DMS53 (cell line): ENCODE results near the gene TMEM114.
A peak's percentile ranks its signal among the peaks of the same experiment; 100 is the strongest.

Source experiments
- DNase-seq: peaks from one replicate; lab custom pipeline; 2025; lab: John Stamatoyannopoulos, UW

Gene TMEM114

GRCh38 chr16:8589900-8590688 lies at the start of gene TMEM114:
TSS of gene TMEM114 (minus strand) at chr16:8590511. CDS start at chr16:8589838, 673 bp downstream.
- peak; percentile 26 for DNase-seq

- DNase-seq, result no peak
Observed at GRCh38 chr16:8639694-8640093, 49.4 kb upstream of the TMEM114 start.

GRCh38 chr16:8634991-8635736 lies 44.9 kb upstream of the TMEM114 start:
- DNase-seq, result peak; percentile 62

- no peak for DNase-seq
Observed at GRCh38 chr16:8632675-8633182, 42.4 kb upstream of the TMEM114 start.

GRCh38 chr16:8631818-8632465 lies 41.6 kb upstream of the TMEM114 start:
- DNase-seq, result no peak

GRCh38 chr16:8631373-8631772 lies 41.1 kb upstream of the TMEM114 start:
- DNase-seq, result no peak

GRCh38 chr16:8630255-8630953 lies 40.1 kb upstream of the TMEM114 start:
- DNase-seq, result no peak

- DNase-seq, result no peak
Observed at GRCh38 chr16:8628981-8629725, 38.8 kb upstream of the TMEM114 start.

GRCh38 chr16:8627456-8627855 lies 37.1 kb upstream of the TMEM114 start:
- no peak for DNase-seq

- no peak for DNase-seq
Observed at GRCh38 chr16:8626946-8627345, 36.6 kb upstream of the TMEM114 start.

- DNase-seq, result no peak
Observed at GRCh38 chr16:8625491-8626087, 35.3 kb upstream of the TMEM114 start.

GRCh38 chr16:8623634-8624033 lies 33.3 kb upstream of the TMEM114 start:
- no peak for DNase-seq

- no peak for DNase-seq
Observed at GRCh38 chr16:8622315-8622656, 32.0 kb upstream of the TMEM114 start.

- DNase-seq, result peak; percentile 86
Observed at GRCh38 chr16:8621572-8622314, 31.4 kb upstream of the TMEM114 start, which contains the start of gene METTL22. TSS of gene METTL22 (plus strand) at chr16:8621698. CDS start at chr16:8625666, 3,968 bp downstream.

- DNase-seq, result no peak
Observed at GRCh38 chr16:8621222-8621571, 30.9 kb upstream of the TMEM114 start.

- no peak for DNase-seq
Observed at GRCh38 chr16:8620535-8620934, 30.2 kb upstream of the TMEM114 start.

GRCh38 chr16:8619671-8620370 lies 29.5 kb upstream of the TMEM114 start:
- no peak for DNase-seq

GRCh38 chr16:8614435-8615029 lies 24.2 kb upstream of the TMEM114 start:
- DNase-seq, result no peak
